Panc1 (cell line): ENCODE results near the gene APMAP. TPM values are rescaled to one million over a fixed set of nuclear protein-coding genes. Genes with fewer than 3 reads are reported as not detected.

Source experiments
- ATAC-seq: fragments of 200-7000 bp; cut with Tn5 transposase; 2 replicates; pipeline ENCODE4 v1.9.1; 2020; ENCODE audit warnings: mild to moderate bottlenecking, moderate library complexity
- BruUV-seq: library from RNA; stranded (reverse); fragments of 400-500 nt; replicated peaks from 2 replicates; lab custom pipeline; 2021; lab: Mats Ljungman, UMichigan
- CTCF ChIA-PET: fragments of 300-600 bp; sonication (Branson Sonifier 250); formaldehyde crosslinking; loops from one replicate; lab custom pipeline; 2022; ENCODE audit warnings: antibody characterized with exemption; lab: Charles Lee
- POLR2A ChIA-PET: fragments of 300-600 bp; sonication (Branson Sonifier 250); formaldehyde crosslinking; loops from one replicate; lab custom pipeline; 2022; ENCODE audit warnings: antibody characterized with exemption; lab: Charles Lee
- DNase-seq: peaks from one replicate; pipeline ENCODE4 v3.0.0-alpha.2; 2010; ENCODE audit warnings: low read depth, low spot score
- H3K27ac ChIP-seq: 2 replicates; pipeline ENCODE4 v1.5.1; 2011; ENCODE audit warnings: mild to moderate bottlenecking, low read length, inconsistent platforms
- H3K27me3 ChIP-seq: fragments of 200-500 bp; sonication (Bioruptor generic); 2 replicates; pipeline ENCODE4 v1.6.0; 2014; ENCODE audit warnings: low read length, inconsistent platforms; ENCODE audit not compliant: control insufficient read depth, insufficient read depth
- H3K36me3 ChIP-seq: fragments of 200-500 bp; sonication (Bioruptor generic); 2 replicates; pipeline ENCODE4 v1.5.1; 2014; ENCODE audit warnings: inconsistent platforms, mild to moderate bottlenecking, low read length, moderate library complexity; ENCODE audit not compliant: control insufficient read depth, insufficient read depth
- H3K4me1 ChIP-seq: 2 replicates; pipeline ENCODE4 v1.5.1; 2011; ENCODE audit warnings: inconsistent platforms, mild to moderate bottlenecking, low read length, moderate library complexity; ENCODE audit not compliant: control insufficient read depth, insufficient read depth
- H3K4me3 ChIP-seq, 2 experiments: 2 replicates each; pipeline ENCODE4 v1.5.1; 2011 to 2012; ENCODE audit warnings: low read depth in 2 of 2, low read length in 2 of 2, mild to moderate bottlenecking in 2 of 2, inconsistent platforms in 1 of 2, moderate library complexity in 1 of 2
- H3K9me3 ChIP-seq: fragments of 200-500 bp; sonication (Bioruptor generic); 2 replicates; pipeline ENCODE4 v1.5.1; 2014; ENCODE audit warnings: low read depth, mild to moderate bottlenecking, inconsistent platforms, low read length, moderate library complexity; ENCODE audit not compliant: control insufficient read depth, insufficient read depth
- POLR2AphosphoS5 ChIP-seq: IDR thresholded peaks from 2 replicates; pipeline ENCODE4 v1.6.1; 2012; ENCODE audit warnings: mild to moderate bottlenecking, low read depth, low read length, moderate library complexity
- SIN3A ChIP-seq: IDR thresholded peaks from 2 replicates; pipeline ENCODE4 v1.6.1; 2012; ENCODE audit warnings: low read depth, mild to moderate bottlenecking, low read length, moderate library complexity, borderline replicate concordance; ENCODE audit not compliant: insufficient read depth
- TCF7L2 ChIP-seq: IDR thresholded peaks from 2 replicates; pipeline ENCODE4 v1.6.1; 2011; ENCODE audit warnings: mild to moderate bottlenecking, low read depth, low read length, inconsistent platforms
- in situ Hi-C: cut with HindIII; loops from 2 replicates; pipeline ENCODE4 v1.10.0; 2016; ENCODE audit warnings: low sequenced_read_pairs, low pct_unique_long_range_greater_than_20kb
- intact Hi-C: fragments of 100-400 bp; cut with micrococcal nuclease; formaldehyde crosslinking; loops from one replicate; pipeline ENCODE4 v1.10.0; 2022; ENCODE audit not compliant: unreplicated experiment
- total RNA-seq: library from RNA; stranded (reverse); gene quantifications from one replicate; pipeline ENCODE4 v1.2.1, GENCODE V29; 2021; ENCODE audit not compliant: unreplicated experiment
- TF ChIP-seq, protein P1 (sequence below): fragments of 450-650 bp; IDR thresholded peaks from 2 replicates; pipeline ENCODE4 v1.5.1; 2017; ENCODE audit warnings: mild to moderate bottlenecking
- TF ChIP-seq, protein P2 (sequence below), 2 experiments: IDR thresholded peaks; 2 replicates each; pipeline ENCODE4 v1.6.1; 2011 to 2012; ENCODE audit warnings: low read depth in 2 of 2, control low read depth in 1 of 2, low read length in 1 of 2, mild to moderate bottlenecking in 1 of 2, moderate library complexity in 1 of 2; ENCODE audit not compliant: insufficient read depth in 1 of 2

Gene APMAP
- total RNA-seq, 1 experiment from 2014 or later, result 165 TPM

DNA sequence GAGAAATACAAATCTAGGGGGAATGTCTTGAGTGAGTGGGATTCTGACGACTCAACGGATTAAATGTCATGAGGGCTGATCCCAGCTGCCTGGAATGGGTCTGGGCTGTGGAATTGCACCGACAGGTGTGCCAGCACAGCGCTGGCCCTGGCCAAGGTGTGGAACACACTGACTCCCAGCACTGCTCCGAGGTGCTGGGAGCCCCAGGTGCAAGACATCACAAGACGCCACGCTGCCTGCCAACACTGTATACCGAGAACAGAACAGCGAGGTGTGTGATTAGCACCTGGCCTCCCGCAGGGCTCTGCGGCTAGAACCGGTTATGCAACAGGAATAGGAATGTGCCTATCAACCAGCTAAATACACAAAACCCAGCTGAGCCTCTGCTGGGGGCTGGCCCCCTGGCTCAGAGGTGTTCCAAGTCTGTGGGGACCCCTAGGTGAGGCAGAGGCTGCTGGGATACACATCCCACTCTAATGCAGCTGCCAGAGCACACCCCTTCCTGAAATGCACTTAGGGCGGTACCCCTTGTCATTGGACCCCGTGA, 24.8 kb upstream of the APMAP start:
- TF ChIP-seq TCF7L2 (no peak), POLR2AphosphoS5 (no peak), SIN3A (no peak)
- TF ChIP-seq, protein P1, sequence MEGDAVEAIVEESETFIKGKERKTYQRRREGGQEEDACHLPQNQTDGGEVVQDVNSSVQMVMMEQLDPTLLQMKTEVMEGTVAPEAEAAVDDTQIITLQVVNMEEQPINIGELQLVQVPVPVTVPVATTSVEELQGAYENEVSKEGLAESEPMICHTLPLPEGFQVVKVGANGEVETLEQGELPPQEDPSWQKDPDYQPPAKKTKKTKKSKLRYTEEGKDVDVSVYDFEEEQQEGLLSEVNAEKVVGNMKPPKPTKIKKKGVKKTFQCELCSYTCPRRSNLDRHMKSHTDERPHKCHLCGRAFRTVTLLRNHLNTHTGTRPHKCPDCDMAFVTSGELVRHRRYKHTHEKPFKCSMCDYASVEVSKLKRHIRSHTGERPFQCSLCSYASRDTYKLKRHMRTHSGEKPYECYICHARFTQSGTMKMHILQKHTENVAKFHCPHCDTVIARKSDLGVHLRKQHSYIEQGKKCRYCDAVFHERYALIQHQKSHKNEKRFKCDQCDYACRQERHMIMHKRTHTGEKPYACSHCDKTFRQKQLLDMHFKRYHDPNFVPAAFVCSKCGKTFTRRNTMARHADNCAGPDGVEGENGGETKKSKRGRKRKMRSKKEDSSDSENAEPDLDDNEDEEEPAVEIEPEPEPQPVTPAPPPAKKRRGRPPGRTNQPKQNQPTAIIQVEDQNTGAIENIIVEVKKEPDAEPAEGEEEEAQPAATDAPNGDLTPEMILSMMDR, result no peak
- TF ChIP-seq, protein P2, sequence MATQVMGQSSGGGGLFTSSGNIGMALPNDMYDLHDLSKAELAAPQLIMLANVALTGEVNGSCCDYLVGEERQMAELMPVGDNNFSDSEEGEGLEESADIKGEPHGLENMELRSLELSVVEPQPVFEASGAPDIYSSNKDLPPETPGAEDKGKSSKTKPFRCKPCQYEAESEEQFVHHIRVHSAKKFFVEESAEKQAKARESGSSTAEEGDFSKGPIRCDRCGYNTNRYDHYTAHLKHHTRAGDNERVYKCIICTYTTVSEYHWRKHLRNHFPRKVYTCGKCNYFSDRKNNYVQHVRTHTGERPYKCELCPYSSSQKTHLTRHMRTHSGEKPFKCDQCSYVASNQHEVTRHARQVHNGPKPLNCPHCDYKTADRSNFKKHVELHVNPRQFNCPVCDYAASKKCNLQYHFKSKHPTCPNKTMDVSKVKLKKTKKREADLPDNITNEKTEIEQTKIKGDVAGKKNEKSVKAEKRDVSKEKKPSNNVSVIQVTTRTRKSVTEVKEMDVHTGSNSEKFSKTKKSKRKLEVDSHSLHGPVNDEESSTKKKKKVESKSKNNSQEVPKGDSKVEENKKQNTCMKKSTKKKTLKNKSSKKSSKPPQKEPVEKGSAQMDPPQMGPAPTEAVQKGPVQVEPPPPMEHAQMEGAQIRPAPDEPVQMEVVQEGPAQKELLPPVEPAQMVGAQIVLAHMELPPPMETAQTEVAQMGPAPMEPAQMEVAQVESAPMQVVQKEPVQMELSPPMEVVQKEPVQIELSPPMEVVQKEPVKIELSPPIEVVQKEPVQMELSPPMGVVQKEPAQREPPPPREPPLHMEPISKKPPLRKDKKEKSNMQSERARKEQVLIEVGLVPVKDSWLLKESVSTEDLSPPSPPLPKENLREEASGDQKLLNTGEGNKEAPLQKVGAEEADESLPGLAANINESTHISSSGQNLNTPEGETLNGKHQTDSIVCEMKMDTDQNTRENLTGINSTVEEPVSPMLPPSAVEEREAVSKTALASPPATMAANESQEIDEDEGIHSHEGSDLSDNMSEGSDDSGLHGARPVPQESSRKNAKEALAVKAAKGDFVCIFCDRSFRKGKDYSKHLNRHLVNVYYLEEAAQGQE (IDR thresholded peaks at IDR 0.05; ENCODE audit: insufficient read depth in 1 of 2, low read depth in 2 of 2, low read length in 1 of 2), result no peak
- H3K36me3 ChIP-seq, result no peaks in the 10 kb centered on the region
- DNase-seq (no peak), ATAC-seq (no peak)
- in situ Hi-C loops, result no loop called here
- H3K27me3 ChIP-seq, result no peaks in the 10 kb centered on the region
- no peak overlapping the region for H3K27ac ChIP-seq
- POLR2A ChIA-PET, result no interaction called here
- CTCF ChIA-PET, result no interaction called here
- H3K9me3 ChIP-seq, result no peaks in the 10 kb centered on the region
- BruUV-seq, result no TSS peak
- no peaks in the 10 kb centered on the region; the same call in 1 of the 2 replicates for H3K4me1 ChIP-seq
- no peak overlapping the region for H3K4me3 ChIP-seq
- intact Hi-C loops, result no loop called here

DNA sequence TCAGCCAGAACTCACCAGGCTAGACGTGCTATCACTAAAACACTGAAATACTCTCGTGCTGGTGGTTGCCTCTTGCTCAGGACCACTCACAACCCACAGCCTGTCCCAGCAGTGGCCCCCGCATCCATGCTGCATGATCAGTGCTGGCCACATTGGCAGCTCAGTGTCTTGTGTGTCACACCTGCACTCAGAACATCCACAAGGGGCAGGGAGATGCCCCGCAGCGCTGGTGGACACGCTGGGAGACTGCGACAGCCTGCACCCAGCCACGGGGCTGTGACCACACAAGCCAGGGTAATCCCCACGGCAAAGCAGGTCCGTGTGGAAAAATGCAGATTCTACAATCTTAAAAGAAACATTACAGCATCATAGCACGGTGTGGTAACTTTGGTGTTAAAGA, 23.9 kb upstream of the APMAP start:
- ChIA-PET CTCF (no interaction called here), POLR2A (no interaction called here)
- no peaks in the 10 kb centered on the region for H3K36me3 ChIP-seq
- TF ChIP-seq SIN3A (no peak), POLR2AphosphoS5 (no peak), TCF7L2 (no peak)
- TF ChIP-seq, protein P2 (IDR thresholded peaks at IDR 0.05; ENCODE audit: insufficient read depth in 1 of 2, low read depth in 2 of 2, low read length in 1 of 2), result no peak
- TF ChIP-seq, protein P1, result no peak
- H3K27ac ChIP-seq, result no peak overlapping the region
- no peaks in the 10 kb centered on the region for H3K27me3 ChIP-seq
- H3K4me3 ChIP-seq, result no peak overlapping the region
- no peak for ATAC-seq
- TSS peak; percentile 65 for BruUV-seq
- H3K4me1 ChIP-seq, result no peaks in the 10 kb centered on the region; the same call in 1 of the 2 replicates
- intact Hi-C loops (no loop called here), in situ Hi-C loops (no loop called here)
- H3K9me3 ChIP-seq, result no peaks in the 10 kb centered on the region
- no peak for DNase-seq
